GM12878 (cell line): ENCODE measurements around the gene ABHD17C. TPM values are rescaled to one million over a fixed set of nuclear protein-coding genes. Genes with fewer than 3 reads are reported as not detected.

ENCODE experiments used
- ATAC-seq: fragments of 200-7000 bp; cut with Tn5 transposase; 3 replicates; pipeline ENCODE4 v1.9.1; 2020; ENCODE audit warnings: mild to moderate bottlenecking, moderate library complexity
- BruUV-seq: library from RNA; stranded (reverse); fragments of 400-500 nt; replicated peaks from 2 replicates; lab custom pipeline; 2021; lab: Mats Ljungman, UMichigan
- CTCF ChIA-PET: fragments of 300-600 bp; sonication (Branson Sonifier 250); formaldehyde crosslinking; extraction: SDS; loops from one replicate; lab custom pipeline; 2021; ENCODE audit warnings: inconsistent platforms; lab: Yijun Ruan, JAX
- POLR2A ChIA-PET: fragments of 350-600 bp; formaldehyde crosslinking; extraction: SDS; loops from one replicate; lab custom pipeline; 2021; ENCODE audit warnings: inconsistent platforms; lab: Charles Lee
- RAD21 ChIA-PET: fragments of 300-600 bp; sonication (Branson Sonifier 250); formaldehyde crosslinking; loops from one replicate; lab custom pipeline; 2023; ENCODE audit warnings: antibody characterized with exemption; ENCODE audit not compliant: unreplicated experiment; lab: Charles Lee
- SMC1A ChIA-PET: fragments of 300-600 bp; sonication (Branson Sonifier 250); formaldehyde crosslinking; loops from one replicate; lab custom pipeline; 2023; ENCODE audit not compliant: unreplicated experiment, uncharacterized antibody; lab: Charles Lee
- DNase-seq: peaks from one replicate; pipeline ENCODE4 v3.0.0-alpha.2; 2011; ENCODE audit warnings: low read depth, low spot score
- FAIRE-seq: peaks from 3 replicates; lab custom pipeline; 2011; peaks lifted over from hg19 to GRCh38; lab: Jason Lieb, UNC
- H2AFZ ChIP-seq: 2 replicates; pipeline ENCODE4 v1.6.0; 2011; ENCODE audit warnings: low read depth, low read length, control low read depth; ENCODE audit not compliant: control insufficient read depth
- H3K27ac ChIP-seq: 2 replicates; pipeline ENCODE4 v1.5.1; 2011; ENCODE audit warnings: control low read depth; ENCODE audit not compliant: control insufficient read depth, insufficient read depth
- H3K27me3 ChIP-seq, 2 experiments: replicated peaks in 1 of 2; 2 replicates each; pipeline versions ENCODE4 v1.6.0 to v1.6.1; 2011; ENCODE audit warnings: low read length in 1 of 2; ENCODE audit not compliant: control insufficient read depth in 2 of 2, insufficient read depth in 2 of 2
- H3K36me3 ChIP-seq, 2 experiments: 2 replicates each; pipeline ENCODE4 v1.5.1; 2011; ENCODE audit warnings: low read length in 1 of 2; ENCODE audit not compliant: control insufficient read depth in 2 of 2, insufficient read depth in 2 of 2
- H3K4me1 ChIP-seq: 2 replicates; pipeline ENCODE4 v1.6.1; 2011; ENCODE audit warnings: mild to moderate bottlenecking, low read length, moderate library complexity, mixed read lengths; ENCODE audit not compliant: control insufficient read depth, insufficient read depth
- H3K4me2 ChIP-seq: 2 replicates; pipeline ENCODE4 v1.6.0; 2011; ENCODE audit warnings: control low read depth; ENCODE audit not compliant: control insufficient read depth, insufficient read depth
- H3K4me3 ChIP-seq: fragments of 200-600 bp; sonication (generic); 2 replicates; pipeline ENCODE4 v1.5.1; 2016
- H3K79me2 ChIP-seq: 2 replicates; pipeline ENCODE4 v1.6.0; 2011; ENCODE audit warnings: low read length; ENCODE audit not compliant: control insufficient read depth, insufficient read depth
- H3K9ac ChIP-seq: 2 replicates; pipeline ENCODE4 v1.8.0; 2011; ENCODE audit warnings: low read length, control low read depth, mixed read lengths; ENCODE audit not compliant: control insufficient read depth, insufficient read depth
- H3K9me3 ChIP-seq: replicated peaks from 3 replicates; pipeline ENCODE4 v1.5.1; 2011; ENCODE audit warnings: mild to moderate bottlenecking, low read length; ENCODE audit not compliant: control insufficient read depth, insufficient read depth
- H4K20me1 ChIP-seq: 2 replicates; pipeline ENCODE4 v1.6.0; 2011; ENCODE audit not compliant: control insufficient read depth, insufficient read depth
- HDAC6 ChIP-seq: fragments of 200-600 bp; sonication (generic); IDR thresholded peaks from one replicate; pipeline ENCODE4 v1.8.0; 2017; ENCODE audit warnings: antibody characterized with exemption; ENCODE audit not compliant: unreplicated experiment
- SMC3 ChIP-seq: IDR thresholded peaks from 2 replicates; pipeline ENCODE4 v1.6.1; 2011; ENCODE audit warnings: low read length, improper control_type of control experiment, borderline replicate concordance
- ZNF24 ChIP-seq: fragments of 450-650 bp; IDR thresholded peaks from 2 replicates; pipeline ENCODE4 v1.6.1; 2017; ENCODE audit warnings: antibody characterized with exemption, mild to moderate bottlenecking
- WGBS: methylation state at CpG from one replicate; pipeline ENCODE4 v1.1.6; 2016; ENCODE audit warnings: low lambda C conversion rate; ENCODE audit not compliant: insufficient replicate concordance, insufficient coverage; ENCODE audit errors: missing lambda C conversion rate; 5-methylcytosine and 5-hydroxymethylcytosine counted together
- in situ Hi-C: fragments of 300-500 bp; cut with MboI; formaldehyde crosslinking; loops from 9 replicates; pipeline ENCODE4 v1.14.3; 2018; ENCODE audit warnings: mixed read lengths
- intact Hi-C: fragments of 100-400 bp; cut with micrococcal nuclease; formaldehyde crosslinking; loops from one replicate; pipeline ENCODE4 v1.14.2; 2022; ENCODE audit not compliant: unreplicated experiment
- polyA plus RNA-seq, 11 experiments: library from polyadenylated mRNA; depleted of rRNA in 4 of 11; unstranded in 6 of 11; stranded (reverse) in 5 of 11; fragments of >200 nt; fragmentation: Nextera tagmentation in 4 of 11; fragmentation: Illumina TruSeq in 1 of 11; extraction: Ambion mirVana in 4 of 11; extraction: Trizol in 1 of 11; gene quantifications; 1 replicate in 1 of 11; 2 replicates in 10 of 11; pipeline versions ENCODE4 v1.2.1 to v1.2.3, GENCODE V29; 2011 to 2016; ENCODE audit warnings: inconsistent platforms in 2 of 11, missing spikeins in 2 of 11, low read depth in 1 of 11
- total RNA-seq, 4 experiments: library from RNA; depleted of rRNA in 3 of 4; stranded (reverse); fragments of >200 nt in 3 of 4; fragmentation: Illumina TruSeq in 1 of 4; extraction: Trizol in 1 of 4; gene quantifications; 2 replicates each; pipeline versions ENCODE4 v1.2.1 to v1.2.3, GENCODE V29; 2013 to 2021
- TF ChIP-seq, protein P1 (sequence below): fragments of 450-650 bp; IDR thresholded peaks from 2 replicates; pipeline ENCODE4 v1.6.1; 2016; ENCODE audit warnings: mild to moderate bottlenecking
- TF ChIP-seq, protein P2 (sequence below), 3 experiments: IDR thresholded peaks in 2 of 3; conservative IDR thresholded peaks in 1 of 3; 2 replicates each; pipeline ENCODE4 v1.5.1; 2011; ENCODE audit warnings: low read depth in 3 of 3, low read length in 3 of 3, mild to moderate bottlenecking in 3 of 3, control low read depth in 2 of 3, moderate library complexity in 2 of 3, inconsistent platforms in 1 of 3, mixed read lengths in 1 of 3; ENCODE audit not compliant: control insufficient read depth in 2 of 3, insufficient read depth in 1 of 3; ENCODE audit errors: extremely low read depth in 1 of 3

The ABHD17C gene
- total and polyA plus RNA-seq, 10 of the 15 experiments (the other 5 are each of a cell fraction or from before 2014, with no cell fraction given): 0.92 to 11.4 (median 5.5) TPM

DNA sequence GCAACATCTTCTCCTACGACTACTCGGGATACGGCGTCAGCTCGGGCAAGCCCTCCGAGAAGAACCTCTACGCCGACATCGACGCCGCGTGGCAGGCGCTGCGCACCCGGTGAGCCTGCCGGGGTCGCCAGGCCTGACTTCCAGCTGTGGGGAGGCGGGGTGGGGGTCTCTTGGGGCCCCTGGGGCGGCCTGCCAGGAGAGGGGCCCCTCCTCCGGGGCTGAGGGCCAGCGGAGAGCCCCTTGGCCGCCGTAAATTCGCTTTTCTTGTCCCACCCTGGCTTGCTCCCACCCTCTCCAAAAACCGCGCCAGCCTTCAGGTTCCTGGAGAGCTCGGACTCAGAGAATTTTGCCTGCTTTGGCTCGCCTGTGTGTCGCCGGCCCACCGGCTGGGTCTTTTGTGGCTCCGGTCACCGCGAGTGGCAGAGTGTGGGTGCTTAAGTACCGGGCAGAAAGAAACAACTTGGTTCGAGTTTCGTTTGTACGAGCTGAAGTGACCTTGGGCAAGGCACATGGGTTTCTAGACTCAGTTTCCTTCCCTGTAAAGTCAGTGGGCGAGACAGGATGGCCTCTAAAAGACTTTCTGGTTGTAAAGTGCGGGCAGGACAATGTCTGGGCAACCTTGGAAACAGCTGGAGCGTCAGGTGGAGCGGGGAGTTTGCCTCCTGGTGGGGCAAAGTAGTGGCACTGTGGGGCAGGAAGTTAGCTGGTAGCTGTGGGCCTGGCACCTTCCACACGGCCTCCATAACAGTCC lies 976 bp downstream of the ABHD17C start:
- no peaks in the 10 kb centered on the region for H3K27me3 ChIP-seq
- DNase-seq (no peak), FAIRE-seq (peak; percentile 27), ATAC-seq (peak; percentile 63)
- peak overlapping the region; percentile 88 for H3K4me3 ChIP-seq
- 9% methylated on average over 23 of the region's 43 CpGs for WGBS
- BruUV-seq: no TSS peak
- H3K27ac ChIP-seq: 0 out of 2 replicates have a peak overlapping the region, but pooled peaks have one; percentile 8
- H3K4me1 ChIP-seq: peaks cover 3% of the 10 kb centered on the region; the same call in 1 of the 2 replicates
- H3K36me3 ChIP-seq: no peaks in the 10 kb centered on the region
- POLR2A ChIA-PET: interaction anchor here (1.6 to 4.8 kb wide), 2 partner anchors 15 to 22 kb away, joined by 3 to 23 read pairs; no protein-coding TSS in a partner anchor
- no peaks in the 10 kb centered on the region for H4K20me1 ChIP-seq
- H3K9me3 ChIP-seq: no peaks in the 10 kb centered on the region
- in situ Hi-C loops (no loop called here), intact Hi-C loops (loop anchor here (5.0 kb wide), 1 partner anchor 626 kb away; the partner anchor contains the start of gene STARD5)
- TF ChIP-seq, protein P1, sequence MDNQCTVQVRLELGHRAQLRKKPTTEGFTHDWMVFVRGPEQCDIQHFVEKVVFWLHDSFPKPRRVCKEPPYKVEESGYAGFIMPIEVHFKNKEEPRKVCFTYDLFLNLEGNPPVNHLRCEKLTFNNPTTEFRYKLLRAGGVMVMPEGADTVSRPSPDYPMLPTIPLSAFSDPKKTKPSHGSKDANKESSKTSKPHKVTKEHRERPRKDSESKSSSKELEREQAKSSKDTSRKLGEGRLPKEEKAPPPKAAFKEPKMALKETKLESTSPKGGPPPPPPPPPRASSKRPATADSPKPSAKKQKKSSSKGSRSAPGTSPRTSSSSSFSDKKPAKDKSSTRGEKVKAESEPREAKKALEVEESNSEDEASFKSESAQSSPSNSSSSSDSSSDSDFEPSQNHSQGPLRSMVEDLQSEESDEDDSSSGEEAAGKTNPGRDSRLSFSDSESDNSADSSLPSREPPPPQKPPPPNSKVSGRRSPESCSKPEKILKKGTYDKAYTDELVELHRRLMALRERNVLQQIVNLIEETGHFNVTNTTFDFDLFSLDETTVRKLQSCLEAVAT: no peak
- TF ChIP-seq, protein P2, sequence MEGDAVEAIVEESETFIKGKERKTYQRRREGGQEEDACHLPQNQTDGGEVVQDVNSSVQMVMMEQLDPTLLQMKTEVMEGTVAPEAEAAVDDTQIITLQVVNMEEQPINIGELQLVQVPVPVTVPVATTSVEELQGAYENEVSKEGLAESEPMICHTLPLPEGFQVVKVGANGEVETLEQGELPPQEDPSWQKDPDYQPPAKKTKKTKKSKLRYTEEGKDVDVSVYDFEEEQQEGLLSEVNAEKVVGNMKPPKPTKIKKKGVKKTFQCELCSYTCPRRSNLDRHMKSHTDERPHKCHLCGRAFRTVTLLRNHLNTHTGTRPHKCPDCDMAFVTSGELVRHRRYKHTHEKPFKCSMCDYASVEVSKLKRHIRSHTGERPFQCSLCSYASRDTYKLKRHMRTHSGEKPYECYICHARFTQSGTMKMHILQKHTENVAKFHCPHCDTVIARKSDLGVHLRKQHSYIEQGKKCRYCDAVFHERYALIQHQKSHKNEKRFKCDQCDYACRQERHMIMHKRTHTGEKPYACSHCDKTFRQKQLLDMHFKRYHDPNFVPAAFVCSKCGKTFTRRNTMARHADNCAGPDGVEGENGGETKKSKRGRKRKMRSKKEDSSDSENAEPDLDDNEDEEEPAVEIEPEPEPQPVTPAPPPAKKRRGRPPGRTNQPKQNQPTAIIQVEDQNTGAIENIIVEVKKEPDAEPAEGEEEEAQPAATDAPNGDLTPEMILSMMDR (IDR thresholded peaks at IDR 0.05 in 2 of 3, conservative IDR thresholded peaks at IDR 0.05 in 1 of 3; ENCODE audit: control insufficient read depth in 2 of 3, extremely low read depth in 1 of 3, insufficient read depth in 1 of 3, low read depth in 3 of 3, low read length in 3 of 3): peak; percentile 17 to 31 (median 21); a peak in 3 of 6 replicates
- TF ChIP-seq SMC3: peak; percentile 26; the same call in 1 of the 2 replicates
- TF ChIP-seq HDAC6: peak; percentile 78
- TF ChIP-seq ZNF24: no peak
- peak overlapping the region; percentile 78 for H2AFZ ChIP-seq
- RAD21 ChIA-PET: interaction anchor here (0.6 to 2.3 kb wide), 5 partner anchors 12 to 96 kb away, joined by 3 to 17 read pairs (median 3); no protein-coding TSS in a partner anchor
- H3K9ac ChIP-seq: peak overlapping the region; percentile 56
- H3K79me2 ChIP-seq: peaks cover 15% of the 10 kb centered on the region
- H3K4me2 ChIP-seq: peak overlapping the region; percentile 75
- SMC1A ChIA-PET: interaction anchor here (0.8 to 4.2 kb wide), 8 partner anchors 10 to 80 kb away, joined by 3 to 18 read pairs (median 4); no protein-coding TSS in a partner anchor
- CTCF ChIA-PET: interaction anchor here (0.6 to 4.3 kb wide), 7 partner anchors 10 to 128 kb away, joined by 3 to 27 read pairs (median 4); no protein-coding TSS in a partner anchor
